GM12891 (cell line): ENCODE data around the gene FIBP.

Experiments used
- POLR2A ChIP-seq: IDR thresholded peaks from 2 replicates; pipeline ENCODE4 v1.6.1; 2011; ENCODE audit warnings: low read depth, low read length, control low read depth
- POLR2AphosphoS5 ChIP-seq: IDR thresholded peaks from 2 replicates; pipeline ENCODE4 v1.6.1; 2011; ENCODE audit warnings: low read depth, low read length, control low read depth
- TAF1 ChIP-seq: IDR thresholded peaks from 2 replicates; pipeline ENCODE4 v1.6.1; 2011; ENCODE audit warnings: low read depth, low read length, control low read depth

DNA sequence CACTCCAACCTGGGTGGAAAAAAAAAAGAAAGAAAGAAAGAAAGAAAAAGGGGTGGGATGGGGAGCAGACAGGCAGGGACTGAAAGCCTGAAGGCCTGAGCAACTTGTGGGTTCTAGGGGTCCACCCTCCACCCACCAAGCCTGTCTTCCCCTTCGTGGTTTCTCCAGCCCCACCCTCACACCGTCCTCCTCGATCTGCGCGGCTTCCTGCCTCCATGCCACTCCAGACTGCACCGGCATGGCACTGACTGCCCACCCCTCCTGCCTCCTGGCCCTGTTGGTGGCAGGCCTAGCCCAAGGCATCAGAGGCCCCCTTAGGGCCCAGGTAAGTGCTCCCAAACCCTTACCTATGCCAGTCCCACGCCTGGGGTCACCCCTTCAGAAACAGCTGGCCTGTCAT, 8.7 kb downstream of the FIBP start, which contains the start of gene CTSW:
- no peak for TF ChIP-seq POLR2AphosphoS5
- no peak for TF ChIP-seq POLR2A
- no peak for TF ChIP-seq TAF1
